ENCODE results near the gene LRP8.
"Not testable (repeated sequence)": the region's sequence is repeated elsewhere in the genome, so short reads cannot be mapped to it uniquely, and the experiment has no call there.

The LRP8 gene

GRCh38 chr1:53285969-53286760 is 41.7 kb downstream of the LRP8 start:
- in situ Hi-C loops (cut with MboI; ENCODE audit: low sequenced_read_pairs) = no loop called here

GRCh38 chr1:53285546-53285945 is 42.3 kb downstream of the LRP8 start:
- in situ Hi-C loops (cut with MboI; ENCODE audit: low sequenced_read_pairs) = no loop called here

GRCh38 chr1:53284224-53285020 is 43.4 kb downstream of the LRP8 start:
- in situ Hi-C loops (cut with MboI; ENCODE audit: low sequenced_read_pairs) = no loop called here

GRCh38 chr1:53283156-53283555 is 44.7 kb downstream of the LRP8 start:
- in situ Hi-C loops (cut with MboI; ENCODE audit: low sequenced_read_pairs) = not testable (repeated sequence)

GRCh38 chr1:53281133-53281532 is 46.7 kb downstream of the LRP8 start:
- in situ Hi-C loops (cut with MboI; ENCODE audit: low sequenced_read_pairs) = no loop called here

- in situ Hi-C loops (cut with MboI; ENCODE audit: low sequenced_read_pairs) = no loop called here
Observed at GRCh38 chr1:53280496-53280895, 47.4 kb downstream of the LRP8 start.

GRCh38 chr1:53279296-53280200 is 48.3 kb downstream of the LRP8 start:
- in situ Hi-C loops (cut with MboI; ENCODE audit: low sequenced_read_pairs) = no loop called here

GRCh38 chr1:53278298-53278725 is 49.6 kb downstream of the LRP8 start:
- in situ Hi-C loops (cut with MboI; ENCODE audit: low sequenced_read_pairs) = no loop called here

GRCh38 chr1:53277326-53277725 is 50.5 kb downstream of the LRP8 start:
- in situ Hi-C loops (cut with MboI; ENCODE audit: low sequenced_read_pairs) = no loop called here

GRCh38 chr1:53276902-53277281 is 51.0 kb downstream of the LRP8 start:
- in situ Hi-C loops (cut with MboI; ENCODE audit: low sequenced_read_pairs) = no loop called here

- in situ Hi-C loops (cut with MboI; ENCODE audit: low sequenced_read_pairs) = no loop called here
Observed at GRCh38 chr1:53276153-53276901, 51.5 kb downstream of the LRP8 start.

- in situ Hi-C loops (cut with MboI; ENCODE audit: low sequenced_read_pairs) = no loop called here
Observed at GRCh38 chr1:53275566-53275965, 52.3 kb downstream of the LRP8 start.

GRCh38 chr1:53274541-53275185 is 53.2 kb downstream of the LRP8 start:
- in situ Hi-C loops (cut with MboI; ENCODE audit: low sequenced_read_pairs) = no loop called here

GRCh38 chr1:53274026-53274425 is 53.8 kb downstream of the LRP8 start:
- in situ Hi-C loops (cut with MboI; ENCODE audit: low sequenced_read_pairs) = no loop called here

- in situ Hi-C loops (cut with MboI; ENCODE audit: low sequenced_read_pairs) = no loop called here
Observed at GRCh38 chr1:53273526-53273925, 54.3 kb downstream of the LRP8 start.

GRCh38 chr1:53272349-53272748 is 55.5 kb downstream of the LRP8 start:
- in situ Hi-C loops (cut with MboI; ENCODE audit: low sequenced_read_pairs) = no loop called here

GRCh38 chr1:53271446-53272090 is 56.3 kb downstream of the LRP8 start:
- in situ Hi-C loops (cut with MboI; ENCODE audit: low sequenced_read_pairs) = no loop called here

GRCh38 chr1:53270873-53271272 is 57.0 kb downstream of the LRP8 start:
- in situ Hi-C loops (cut with MboI; ENCODE audit: low sequenced_read_pairs) = no loop called here

GRCh38 chr1:53270107-53270506 is 57.8 kb downstream of the LRP8 start:
- in situ Hi-C loops (cut with MboI; ENCODE audit: low sequenced_read_pairs) = no loop called here
